Trophoblast cell (in vitro differentiated cells and primary cell): ENCODE results near the gene ATCAY.

Source experiments
- DNase-seq, 2 donors: peaks; one replicate each; pipeline ENCODE4 v3.0.0-alpha.2; 2016
- H2AFZ ChIP-seq: 2 replicates; pipeline ENCODE4 v1.6.1; 2013; ENCODE audit warnings: low read length, moderate library complexity, mild to moderate bottlenecking; ENCODE audit not compliant: insufficient read depth, poor library complexity
- H2AK5ac ChIP-seq: 2 replicates; pipeline ENCODE4 v1.6.1; 2013; ENCODE audit warnings: mild to moderate bottlenecking, low read length
- H2BK120ac ChIP-seq: 2 replicates; pipeline ENCODE4 v1.6.1; 2013; ENCODE audit warnings: low read length, mild to moderate bottlenecking, moderate library complexity; ENCODE audit not compliant: insufficient read depth, poor library complexity
- H2BK12ac ChIP-seq: 2 replicates; pipeline ENCODE4 v1.6.1; 2013; ENCODE audit warnings: mild to moderate bottlenecking, low read length, moderate library complexity
- H2BK5ac ChIP-seq: 2 replicates; pipeline ENCODE4 v1.6.1; 2013; ENCODE audit warnings: low read length, low read depth, moderate library complexity, mild to moderate bottlenecking; ENCODE audit not compliant: poor library complexity
- H3K14ac ChIP-seq: 2 replicates; pipeline ENCODE4 v1.6.1; 2013; ENCODE audit warnings: mild to moderate bottlenecking, low read length
- H3K18ac ChIP-seq: 2 replicates; pipeline ENCODE4 v1.6.1; 2013; ENCODE audit warnings: mild to moderate bottlenecking, low read length
- H3K23ac ChIP-seq: 2 replicates; pipeline ENCODE4 v1.6.1; 2013; ENCODE audit warnings: low read length
- H3K27ac ChIP-seq: 2 replicates; pipeline ENCODE4 v1.5.1; 2013; ENCODE audit warnings: low read depth, mild to moderate bottlenecking, inconsistent platforms, low read length, moderate library complexity
- H3K27me3 ChIP-seq: 2 replicates; pipeline ENCODE4 v1.6.1; 2013; ENCODE audit warnings: inconsistent platforms, mild to moderate bottlenecking, low read length, moderate library complexity; ENCODE audit not compliant: insufficient read depth
- H3K36me3 ChIP-seq, 2 experiments: 1 replicate in 1 of 2; 2 replicates in 1 of 2; pipeline ENCODE4 v1.6.1; 2013; ENCODE audit warnings: low read length in 2 of 2, mild to moderate bottlenecking in 2 of 2, moderate library complexity in 1 of 2; ENCODE audit not compliant: insufficient read depth in 2 of 2, control insufficient read depth in 1 of 2
- H3K4ac ChIP-seq: 2 replicates; pipeline ENCODE4 v1.6.1; 2013; ENCODE audit warnings: low read depth, mild to moderate bottlenecking, low read length, moderate library complexity
- H3K4me1 ChIP-seq, 2 experiments: 1 replicate in 1 of 2; 2 replicates in 1 of 2; pipeline ENCODE4 v1.6.1; 2013; ENCODE audit warnings: low read length in 2 of 2, mild to moderate bottlenecking in 2 of 2, moderate library complexity in 1 of 2; ENCODE audit not compliant: insufficient read depth in 2 of 2, control insufficient read depth in 1 of 2
- H3K4me2 ChIP-seq: 2 replicates; pipeline ENCODE4 v1.6.1; 2013; ENCODE audit warnings: inconsistent platforms, mild to moderate bottlenecking, low read length, moderate library complexity
- H3K4me3 ChIP-seq: 2 replicates; pipeline ENCODE4 v1.5.1; 2013; ENCODE audit warnings: mild to moderate bottlenecking, low read depth, low read length, inconsistent platforms
- H3K79me1 ChIP-seq: one replicate; pipeline ENCODE4 v1.6.1; 2013; ENCODE audit warnings: low read length
- H3K79me2 ChIP-seq: 2 replicates; pipeline ENCODE4 v1.6.1; 2013; ENCODE audit warnings: low read length, mild to moderate bottlenecking; ENCODE audit not compliant: control insufficient read depth, insufficient read depth, poor library complexity
- H3K9ac ChIP-seq: 2 replicates; pipeline ENCODE4 v1.6.1; 2013; ENCODE audit warnings: mild to moderate bottlenecking, low read length
- H3K9me3 ChIP-seq: 2 replicates; pipeline ENCODE4 v1.6.1; 2013; ENCODE audit warnings: low read depth, mild to moderate bottlenecking, control low read depth, inconsistent platforms, low read length; ENCODE audit not compliant: insufficient read depth
- H4K12ac ChIP-seq: 2 replicates; pipeline ENCODE4 v1.6.1; 2013; ENCODE audit warnings: low read depth, mild to moderate bottlenecking, low read length, moderate library complexity
- H4K8ac ChIP-seq: 2 replicates; pipeline ENCODE4 v1.6.1; 2013; ENCODE audit warnings: low read depth, mild to moderate bottlenecking, low read length, moderate library complexity
- H4K91ac ChIP-seq: one replicate; pipeline ENCODE4 v1.6.1; 2013; ENCODE audit warnings: low read depth, mild to moderate bottlenecking, low read length, moderate library complexity
- WGBS: extraction: QIAGEN DNeasy Blood & Tissue Kit; methylation state at CpG from one replicate; pipeline ENCODE4 v1.1.7; 2013; ENCODE audit warnings: missing lambda C conversion rate; ENCODE audit not compliant: insufficient read length, insufficient coverage; ENCODE audit errors: extremely low coverage; 5-methylcytosine and 5-hydroxymethylcytosine counted together

Gene ATCAY

DNA sequence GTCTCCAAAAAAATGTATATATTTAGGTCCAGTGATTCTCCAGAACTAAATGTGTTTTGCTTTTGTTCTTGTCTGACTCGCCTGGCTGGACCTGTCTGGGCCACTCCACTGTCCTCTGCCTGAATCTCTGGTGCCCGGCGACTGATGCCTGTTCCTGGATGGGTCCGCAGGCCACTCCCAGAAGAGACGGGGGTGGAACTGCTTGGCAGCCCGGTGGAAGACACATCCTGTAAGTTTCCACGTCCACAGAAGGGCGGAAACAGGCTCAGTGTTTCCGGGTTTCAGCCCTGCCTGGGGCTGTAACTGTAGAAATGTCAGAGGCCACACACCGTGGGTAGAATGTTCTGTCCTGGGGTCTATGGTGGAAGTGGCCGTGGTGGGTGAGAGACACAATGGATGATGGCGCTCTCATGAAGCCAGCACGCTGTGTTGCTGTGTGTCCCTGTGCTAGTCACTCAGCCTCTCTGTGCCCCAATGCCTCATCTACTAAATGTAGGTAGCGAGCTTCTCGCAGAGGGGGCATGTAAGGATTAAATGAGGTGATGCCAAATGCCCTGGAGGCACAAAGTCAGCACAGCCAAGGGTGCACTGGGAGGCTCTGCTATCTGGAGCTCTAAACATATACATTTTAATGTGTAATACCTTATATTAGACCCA lies 22.0 kb downstream of the ATCAY start:
- WGBS, result no CpG with 5 or more reads among the region's 15 CpGs
- Histone ChIP-seq H3K79me2 (no peaks in the 10 kb centered on the region), H3K23ac (no peak overlapping the region), H3K27me3 (no peaks in the 10 kb centered on the region), H3K9ac (no peak overlapping the region), H3K79me1 (no peaks in the 10 kb centered on the region), H2BK120ac (no peak overlapping the region), H4K91ac (no peak overlapping the region), H3K4ac (no peak overlapping the region), H3K36me3 (no peaks in the 10 kb centered on the region), H4K12ac (no peak overlapping the region), H2BK12ac (no peak overlapping the region), H3K18ac (no peak overlapping the region), H2AK5ac (no peak overlapping the region), H2AFZ (no peak overlapping the region), H3K4me3 (no peak overlapping the region), H3K4me2 (no peak overlapping the region), H4K8ac (no peak overlapping the region), H2BK5ac (no peak overlapping the region), H3K9me3 (peaks cover 1% of the 10 kb centered on the region), H3K14ac (no peak overlapping the region), H3K4me1 (no peaks in the 10 kb centered on the region), H3K27ac (no peak overlapping the region)
- no peak for DNase-seq

DNA sequence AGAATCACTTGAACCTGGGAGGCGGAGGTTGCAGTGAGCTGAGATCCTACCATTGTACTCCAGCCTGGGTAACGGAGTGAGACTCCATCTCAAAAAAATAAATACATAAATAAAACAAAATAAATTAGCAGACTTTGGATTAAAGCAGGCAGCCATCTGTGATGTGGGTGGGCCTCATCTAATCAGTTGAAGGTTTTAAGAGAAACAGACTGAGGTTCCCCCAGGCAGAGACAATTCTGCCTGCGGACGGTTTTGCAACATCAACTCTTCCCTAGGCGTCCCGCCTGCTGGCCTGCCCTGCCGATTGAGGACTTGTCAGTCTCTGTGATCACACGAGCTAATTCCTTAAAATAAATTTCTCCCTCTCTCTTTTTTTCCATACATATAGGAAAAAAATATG lies 23.7 kb downstream of the ATCAY start:
- no peak overlapping the region for H3K18ac ChIP-seq
- H3K4me3 ChIP-seq, result no peak overlapping the region
- H4K91ac ChIP-seq, result no peak overlapping the region
- no peaks in the 10 kb centered on the region for H3K79me1 ChIP-seq
- no peak overlapping the region for H3K4ac ChIP-seq
- H3K27me3 ChIP-seq, result no peaks in the 10 kb centered on the region
- no peak overlapping the region for H2BK12ac ChIP-seq
- no peak overlapping the region for H2AK5ac ChIP-seq
- no peak overlapping the region for H4K12ac ChIP-seq
- peaks cover under 1% of the 10 kb centered on the region for H3K9me3 ChIP-seq
- H3K9ac ChIP-seq, result no peak overlapping the region
- no peak overlapping the region for H3K4me2 ChIP-seq
- no peak overlapping the region for H2BK120ac ChIP-seq
- H2BK5ac ChIP-seq, result no peak overlapping the region
- no peak overlapping the region for H3K23ac ChIP-seq
- WGBS, result no CpG with 5 or more reads among the region's 8 CpGs
- no peak overlapping the region for H2AFZ ChIP-seq
- H3K27ac ChIP-seq, result no peak overlapping the region
- H3K79me2 ChIP-seq, result no peaks in the 10 kb centered on the region
- no peaks in the 10 kb centered on the region for H3K36me3 ChIP-seq
- no peak overlapping the region for H3K14ac ChIP-seq
- no peaks in the 10 kb centered on the region for H3K4me1 ChIP-seq
- DNase-seq, result no peak
- H4K8ac ChIP-seq, result no peak overlapping the region

DNA sequence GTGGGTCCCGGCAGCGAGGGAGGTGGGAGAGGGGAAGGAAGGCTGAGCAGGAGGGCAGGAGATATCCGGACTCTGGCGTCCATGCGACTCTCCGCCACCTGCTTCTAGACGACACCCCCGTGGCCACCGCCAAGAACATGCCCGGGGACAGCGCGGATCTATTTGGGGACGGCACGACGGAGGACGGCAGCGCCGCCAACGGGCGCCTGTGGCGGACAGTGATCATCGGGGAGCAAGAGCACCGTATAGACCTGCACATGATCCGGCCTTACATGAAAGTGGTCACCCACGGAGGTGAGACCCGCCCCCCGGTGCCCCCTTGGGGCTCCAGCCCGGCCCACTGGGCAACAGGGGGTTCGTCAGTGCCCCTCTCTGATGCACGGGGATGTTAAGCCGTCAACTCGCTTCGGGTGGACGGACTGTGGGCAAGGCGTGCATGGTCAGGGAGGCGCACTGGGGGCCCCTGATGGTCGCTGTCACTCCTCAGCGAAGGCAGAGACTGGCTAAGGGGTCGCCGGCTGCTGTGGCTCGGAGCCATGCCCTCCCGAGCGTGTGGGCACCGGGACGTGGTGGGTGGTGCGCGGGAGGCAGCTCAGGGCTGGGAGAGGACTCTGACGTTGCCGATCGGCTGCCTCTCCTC lies 27.3 kb downstream of the ATCAY start:
- Histone ChIP-seq H3K36me3 (no peaks in the 10 kb centered on the region), H3K14ac (no peak overlapping the region), H3K4me3 (no peak overlapping the region), H2AK5ac (no peak overlapping the region), H3K79me1 (no peaks in the 10 kb centered on the region), H3K18ac (no peak overlapping the region), H3K4me2 (no peak overlapping the region), H2BK5ac (no peak overlapping the region), H2BK120ac (no peak overlapping the region), H3K9ac (no peak overlapping the region), H3K79me2 (no peaks in the 10 kb centered on the region), H2BK12ac (no peak overlapping the region), H3K9me3 (peaks cover 7% of the 10 kb centered on the region), H3K4ac (no peak overlapping the region), H3K27ac (no peak overlapping the region), H2AFZ (no peak overlapping the region), H3K4me1 (no peaks in the 10 kb centered on the region), H3K23ac (no peak overlapping the region), H3K27me3 (no peaks in the 10 kb centered on the region), H4K8ac (no peak overlapping the region), H4K91ac (no peak overlapping the region), H4K12ac (no peak overlapping the region)
- WGBS, result no CpG with 5 or more reads among the region's 50 CpGs
- DNase-seq, result no peak

DNA sequence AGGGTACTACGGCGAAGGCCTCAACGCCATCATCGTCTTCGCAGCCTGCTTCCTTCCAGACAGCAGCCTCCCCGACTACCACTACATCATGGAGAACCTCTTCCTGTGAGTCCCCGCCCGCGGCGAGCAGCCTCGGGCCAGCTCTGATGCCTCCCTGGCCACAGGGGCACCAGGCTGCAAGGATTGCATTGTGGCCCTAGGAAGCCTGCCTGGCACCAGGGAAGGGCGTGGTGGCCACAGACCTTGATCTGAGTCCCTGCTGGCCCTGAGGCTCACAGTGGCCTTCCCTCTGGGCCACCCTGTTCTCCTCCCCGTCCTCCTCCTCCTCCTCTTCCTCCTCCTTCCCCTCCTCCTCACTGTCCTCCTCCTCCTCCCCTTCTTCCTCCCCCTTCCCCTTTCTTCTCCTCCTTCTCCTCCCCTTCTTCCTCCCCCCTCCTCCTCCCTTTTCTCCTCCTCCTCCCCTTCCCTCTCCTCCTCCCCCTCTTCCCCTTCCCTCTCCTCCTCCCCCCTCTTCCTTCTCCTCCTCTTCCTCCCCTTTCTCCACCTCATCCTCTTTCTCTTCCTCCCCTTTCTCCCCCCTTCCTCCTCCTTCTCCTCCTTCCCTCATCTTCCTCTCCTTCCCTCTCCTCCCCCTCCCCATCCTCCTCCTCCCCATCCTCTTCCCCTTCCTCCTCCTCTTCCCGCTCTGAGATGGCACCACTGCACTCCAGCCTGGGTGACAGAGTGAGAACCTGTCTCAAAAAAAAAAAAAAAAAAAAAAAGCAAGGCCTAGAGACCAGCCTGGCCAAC lies 28.0 kb downstream of the ATCAY start:
- Histone ChIP-seq H3K27ac (no peak overlapping the region), H3K4me2 (no peak overlapping the region), H4K8ac (no peak overlapping the region), H3K23ac (no peak overlapping the region), H3K14ac (no peak overlapping the region), H3K79me2 (no peaks in the 10 kb centered on the region), H3K9me3 (peaks cover 7% of the 10 kb centered on the region), H3K79me1 (no peaks in the 10 kb centered on the region), H3K18ac (no peak overlapping the region), H2AFZ (no peak overlapping the region), H2BK120ac (no peak overlapping the region), H3K36me3 (no peaks in the 10 kb centered on the region), H4K12ac (no peak overlapping the region), H3K4ac (no peak overlapping the region), H2BK12ac (no peak overlapping the region), H3K9ac (no peak overlapping the region), H2AK5ac (no peak overlapping the region), H2BK5ac (no peak overlapping the region), H3K27me3 (no peaks in the 10 kb centered on the region), H3K4me3 (peak overlapping the region; percentile 45), H3K4me1 (no peaks in the 10 kb centered on the region), H4K91ac (no peak overlapping the region)
- WGBS, result 100% methylated on average over 1 of the region's 14 CpGs
- no peak for DNase-seq
